Tibial nerve (tissue), 4 donors: ENCODE data around the gene PLSCR4.
"Not testable (repeated sequence)": the region's sequence is repeated elsewhere in the genome, so short reads cannot be mapped to it uniquely, and the experiment has no call there.

Experiments used
- CTCF ChIP-seq, 5 experiments: fragments of 200-600 bp in 3 of 5; fragments of 450-650 bp in 2 of 5; sonication (generic) in 3 of 5; IDR thresholded peaks; one replicate each; pipeline ENCODE4 v1.5.1; 2016 to 2019; ENCODE audit warnings: antibody characterized with exemption in 5 of 5, mild to moderate bottlenecking in 3 of 5, moderate library complexity in 2 of 5
- EP300 ChIP-seq, 2 donors: sonication (generic); formaldehyde crosslinking; IDR thresholded peaks; one replicate each; pipeline ENCODE4 v1.6.1; 2017; ENCODE audit warnings: antibody characterized with exemption in 2 of 2, mild to moderate bottlenecking in 1 of 2
- POLR2A ChIP-seq, 2 donors: fragments of 450-650 bp; IDR thresholded peaks; one replicate each; pipeline ENCODE4 v1.6.1; 2017; ENCODE audit warnings: antibody characterized with exemption in 2 of 2, mild to moderate bottlenecking in 2 of 2, moderate library complexity in 2 of 2

- not testable (repeated sequence) for TF ChIP-seq CTCF, POLR2A, EP300 (IDR thresholded peaks at IDR 0.05)
Observed at GRCh38 chr3:146293401-146293800, 42.5 kb upstream of the PLSCR4 start.
